ENCODE results near the gene GDF15. TPM values are rescaled to one million over a fixed set of nuclear protein-coding genes. Genes with fewer than 3 reads are reported as not detected.
"Not testable (repeated sequence)": the region's sequence is repeated elsewhere in the genome, so short reads cannot be mapped to it uniquely, and the experiment has no call there.

GDF15 gene
- polyA plus RNA-seq, 5 donors, result 17.9 to 43.4 (median 21.5) TPM

GRCh38 chr19:18390065-18390907, 4.3 kb downstream of the GDF15 start:
- DNase-seq, result no peak

DNA sequence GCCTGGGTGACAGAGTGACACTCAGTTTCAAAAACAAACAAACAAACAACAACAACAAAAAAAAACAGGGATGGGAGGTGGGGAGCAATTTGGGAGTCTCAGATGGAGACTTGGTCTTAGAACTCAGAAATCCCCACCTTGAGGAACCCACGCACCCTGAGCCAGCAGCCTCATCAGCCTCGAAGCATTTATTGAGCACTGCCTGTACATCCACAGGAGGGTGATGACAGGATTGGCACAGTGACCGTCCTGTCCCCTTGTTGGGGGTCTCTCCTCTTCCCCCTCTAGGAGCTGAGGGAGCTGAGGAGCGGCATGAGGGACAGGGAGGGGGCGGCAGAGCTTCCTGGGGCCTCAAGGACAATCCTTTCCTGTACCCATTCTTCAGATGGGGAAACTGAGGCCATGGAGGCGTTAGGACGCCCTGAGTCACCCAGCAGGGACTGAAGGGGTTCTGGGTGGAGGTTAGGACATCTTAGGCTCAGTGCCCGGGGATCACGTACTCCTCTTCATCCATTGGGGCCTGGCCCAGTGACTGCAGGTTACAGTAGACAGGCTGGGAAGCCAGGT, 5.6 kb downstream of the GDF15 start:
- no peak for DNase-seq

- no peak for DNase-seq
Measured at GRCh38 chr19:18392417-18392816, 6.5 kb downstream of the GDF15 start.

- no peak for DNase-seq
Measured at GRCh38 chr19:18392926-18393325, 7.0 kb downstream of the GDF15 start.

- DNase-seq, result no peak
Measured at GRCh38 chr19:18393836-18394235, 7.9 kb downstream of the GDF15 start.

DNA sequence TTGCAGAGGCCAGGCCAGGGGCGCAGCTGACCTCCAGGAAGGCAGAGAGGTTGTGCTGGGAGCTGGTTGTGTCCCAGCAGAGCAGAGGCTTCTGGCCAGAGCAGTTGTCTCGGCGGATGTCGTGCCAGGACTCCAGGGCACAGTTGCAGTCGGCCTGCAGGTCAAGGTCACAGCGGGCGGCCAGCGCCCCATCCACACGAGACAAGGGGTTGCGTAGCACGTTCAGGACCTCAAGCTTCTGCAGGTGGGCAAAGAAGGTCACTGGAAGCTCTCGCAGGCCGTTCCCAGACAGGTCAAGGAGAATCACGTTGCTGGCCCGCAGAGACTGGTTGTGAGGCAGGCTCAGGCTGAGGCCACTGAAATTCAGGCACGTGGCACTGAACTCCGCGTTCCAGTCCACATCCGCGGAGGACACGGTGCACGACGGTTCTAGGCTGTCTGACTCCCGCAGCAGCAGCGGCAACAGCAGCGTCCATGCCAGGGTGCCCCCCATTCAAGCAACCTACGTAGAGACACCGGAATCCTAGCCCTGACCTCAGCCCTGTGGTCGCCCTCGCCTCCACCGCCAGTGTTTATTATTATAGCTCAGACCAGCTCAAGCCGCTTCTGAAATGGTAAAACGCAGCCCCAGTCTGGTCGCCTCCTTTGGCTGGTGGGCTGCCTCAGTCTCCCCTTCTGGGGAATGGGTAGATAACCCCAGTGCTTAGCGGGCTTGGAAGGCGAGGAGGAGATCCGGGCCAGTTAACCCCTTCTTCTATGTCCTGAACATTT, 10.7 kb downstream of the GDF15 start:
- no peak for DNase-seq

DNA sequence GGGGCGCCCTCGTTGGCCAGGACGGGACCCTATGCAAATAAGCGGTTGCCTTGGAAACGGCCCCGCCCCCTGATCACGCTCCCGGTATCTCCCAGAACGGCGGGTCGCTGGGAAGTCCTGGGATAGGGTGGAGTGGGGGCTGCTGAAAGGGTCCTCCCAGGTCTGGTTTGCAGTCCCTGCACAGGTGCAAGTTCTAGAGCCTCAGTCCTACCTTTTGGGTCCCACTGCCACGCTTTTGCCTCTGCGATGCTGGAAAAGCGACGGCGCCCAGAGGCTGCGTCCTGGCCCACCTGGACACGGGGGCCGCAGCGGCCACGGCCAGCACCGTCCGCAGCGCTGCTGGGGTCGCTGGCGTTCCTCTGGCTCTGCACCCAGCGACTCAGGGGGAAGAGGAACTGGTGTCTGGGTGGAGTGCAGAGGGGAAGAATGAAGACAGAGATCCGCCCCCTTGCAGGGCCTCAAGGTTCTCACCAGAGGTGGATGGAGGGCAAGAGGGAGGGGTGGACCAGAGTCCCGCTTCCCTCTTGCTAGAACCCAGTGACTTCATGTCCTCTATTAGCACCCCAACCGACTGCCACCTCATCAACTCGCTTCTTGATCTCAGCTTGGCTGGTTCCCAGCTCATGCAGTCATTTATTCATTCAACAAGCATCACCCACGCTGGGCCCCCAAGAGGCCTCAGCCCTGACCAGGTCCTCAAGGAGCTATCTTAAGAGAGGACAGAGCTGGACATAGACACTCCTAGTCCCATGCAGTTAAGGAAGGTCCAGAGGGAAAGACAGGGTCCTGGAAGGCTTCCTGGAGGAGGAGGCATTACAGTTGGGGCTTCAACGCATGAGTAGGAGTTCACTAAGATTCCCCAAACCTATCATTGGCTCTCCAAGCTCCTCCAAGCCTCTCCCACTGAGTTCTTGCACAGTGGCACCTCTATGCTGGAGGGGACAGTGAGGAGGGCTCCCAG, 11.6 kb downstream of the GDF15 start, which contains the start of gene LRRC25:
TSS of gene LRRC25 (minus strand) at position 381 of the 961 bp plus-strand sequence. CDS start 659 bp downstream, outside the sequence.
- DNase-seq, result no peak

DNA sequence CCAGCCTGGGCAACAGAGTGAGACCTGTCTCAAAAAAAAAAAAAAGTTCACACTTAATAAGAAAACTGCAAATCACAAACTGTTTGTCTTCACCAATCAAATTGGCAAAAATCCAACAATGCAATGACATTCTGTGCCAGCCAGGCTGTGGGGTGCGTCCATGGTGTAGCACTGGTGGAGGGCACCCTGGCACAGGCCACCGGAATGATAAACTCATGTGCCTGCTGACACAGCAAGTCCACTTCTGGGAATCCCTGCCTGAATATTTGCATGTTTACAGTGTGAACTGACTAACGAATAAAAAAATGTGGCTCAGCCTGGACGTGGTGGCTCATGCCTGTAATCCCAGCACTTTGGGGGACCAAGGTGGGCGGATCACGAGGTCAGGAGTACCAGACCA, 13.1 kb downstream of the GDF15 start:
- no peak for DNase-seq

- DNase-seq, result no peak
Measured at GRCh38 chr19:18401580-18402112, 15.7 kb downstream of the GDF15 start.

GRCh38 chr19:18402455-18403248, 16.7 kb downstream of the GDF15 start:
- not testable (repeated sequence) for DNase-seq

DNA sequence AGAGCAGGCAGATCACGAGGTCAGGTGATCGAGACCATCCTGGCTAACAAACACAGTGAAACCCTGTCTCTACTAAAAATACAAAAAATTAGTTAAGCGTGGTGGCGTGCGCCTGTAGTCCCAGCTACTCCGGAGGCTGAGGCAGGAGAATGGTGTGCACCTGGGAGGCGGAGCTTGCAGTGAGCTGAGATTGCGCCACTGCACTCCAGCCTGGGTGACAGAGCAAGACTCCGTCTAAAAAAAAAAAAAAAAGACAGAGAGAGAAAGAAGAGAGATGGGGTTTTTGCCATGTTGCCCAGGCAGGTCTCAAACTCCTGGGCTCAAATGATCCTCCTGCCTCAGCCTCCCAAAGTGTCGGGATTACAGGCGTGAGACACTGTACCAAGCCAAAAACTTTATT, 19.8 kb downstream of the GDF15 start:
- not testable (repeated sequence) for DNase-seq

DNA sequence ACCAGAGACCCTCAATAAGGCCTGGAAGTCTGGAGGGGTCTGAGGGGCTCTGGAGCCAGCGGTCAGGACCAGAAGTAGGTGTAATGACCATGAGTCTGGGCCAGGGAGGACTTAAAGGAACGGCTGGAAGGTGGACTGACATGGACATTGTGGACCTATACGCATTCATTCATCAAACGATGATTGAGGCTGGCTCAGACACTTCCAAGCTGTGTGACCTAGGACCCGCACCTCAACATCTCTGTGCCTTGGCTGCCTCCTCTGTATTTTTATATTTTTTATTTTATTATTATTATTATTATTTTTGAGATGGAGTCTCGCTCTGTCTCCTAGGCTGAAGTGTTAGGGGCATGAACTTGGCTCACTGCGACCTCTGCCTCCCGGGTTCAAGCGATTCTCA, 20.8 kb downstream of the GDF15 start:
- no peak for DNase-seq

DNA sequence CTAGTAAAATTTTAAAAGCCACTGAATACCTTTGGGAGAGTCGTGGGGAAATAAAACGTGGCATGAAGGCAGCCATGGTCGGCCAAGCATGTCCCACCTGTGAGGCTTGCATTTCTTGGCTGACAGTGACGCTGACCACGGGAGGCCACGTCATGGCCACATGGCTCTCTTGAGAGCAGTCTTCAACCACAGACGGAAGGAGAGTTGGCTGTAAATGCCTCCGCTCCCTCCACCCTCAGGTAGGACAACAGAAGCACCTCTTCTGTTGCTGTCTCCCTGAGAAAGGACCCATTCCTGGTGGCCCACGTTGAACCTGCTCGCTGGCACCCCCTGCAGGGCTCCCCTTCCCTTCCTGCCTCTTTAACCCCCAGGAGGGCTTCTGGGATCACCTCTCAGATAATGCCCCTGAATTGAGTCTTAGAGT, 22.1 kb downstream of the GDF15 start:
- DNase-seq, result no peak

GRCh38 chr19:18412610-18413239, 26.8 kb downstream of the GDF15 start:
- no peak for DNase-seq

GRCh38 chr19:18414504-18415177, 28.7 kb downstream of the GDF15 start:
- DNase-seq, result no peak

DNA sequence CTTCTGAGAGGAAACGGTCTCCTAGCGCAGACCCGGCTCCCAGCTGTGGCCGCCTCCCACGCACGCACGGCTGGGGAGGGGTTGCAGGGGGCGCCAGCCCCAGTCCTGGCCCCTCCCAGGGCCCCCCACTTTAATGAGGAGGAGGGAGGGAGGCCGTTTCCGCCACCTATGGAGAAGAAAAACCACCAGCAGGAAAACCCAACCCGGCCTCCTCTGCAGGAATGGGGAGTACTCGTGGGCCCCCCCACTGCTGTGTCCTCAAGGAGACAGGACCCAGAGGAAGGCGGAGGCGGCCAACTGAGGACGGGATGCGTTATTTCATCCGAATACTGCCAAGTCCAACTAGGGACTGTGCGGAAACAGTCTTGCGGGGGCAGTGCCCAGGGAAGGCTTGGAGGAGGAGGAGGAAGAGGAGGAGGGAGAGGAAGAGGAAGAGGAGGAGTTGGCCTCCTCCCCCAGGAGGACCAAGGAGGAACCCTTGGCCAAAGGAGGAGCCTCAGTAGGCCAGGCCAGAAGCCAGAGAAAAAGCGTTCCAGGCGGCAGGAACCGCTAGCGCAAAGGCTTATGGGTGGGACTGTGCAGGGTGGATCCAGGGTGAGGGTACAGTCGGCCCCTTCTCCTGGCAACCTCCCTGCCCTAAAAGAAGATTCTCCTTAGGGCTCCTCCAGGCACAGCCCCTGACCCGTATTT, 29.4 kb downstream of the GDF15 start:
- peak; percentile 83 to 86 for DNase-seq

GRCh38 chr19:18416778-18417249, 30.9 kb downstream of the GDF15 start:
- peak; percentile 95 for DNase-seq
